GM18507 (cell line): Measurements from ENCODE around the gene MINDY4.

Source experiments
- DNase-seq: peaks from one replicate; pipeline ENCODE4 v3.0.0; 2011; ENCODE audit warnings: low read depth; ENCODE audit not compliant: insufficient read length; ENCODE audit errors: extremely low spot score
- FAIRE-seq: peaks from 2 replicates; lab custom pipeline; 2011; peaks lifted over from hg19 to GRCh38; lab: Jason Lieb, UNC

Gene MINDY4

DNA sequence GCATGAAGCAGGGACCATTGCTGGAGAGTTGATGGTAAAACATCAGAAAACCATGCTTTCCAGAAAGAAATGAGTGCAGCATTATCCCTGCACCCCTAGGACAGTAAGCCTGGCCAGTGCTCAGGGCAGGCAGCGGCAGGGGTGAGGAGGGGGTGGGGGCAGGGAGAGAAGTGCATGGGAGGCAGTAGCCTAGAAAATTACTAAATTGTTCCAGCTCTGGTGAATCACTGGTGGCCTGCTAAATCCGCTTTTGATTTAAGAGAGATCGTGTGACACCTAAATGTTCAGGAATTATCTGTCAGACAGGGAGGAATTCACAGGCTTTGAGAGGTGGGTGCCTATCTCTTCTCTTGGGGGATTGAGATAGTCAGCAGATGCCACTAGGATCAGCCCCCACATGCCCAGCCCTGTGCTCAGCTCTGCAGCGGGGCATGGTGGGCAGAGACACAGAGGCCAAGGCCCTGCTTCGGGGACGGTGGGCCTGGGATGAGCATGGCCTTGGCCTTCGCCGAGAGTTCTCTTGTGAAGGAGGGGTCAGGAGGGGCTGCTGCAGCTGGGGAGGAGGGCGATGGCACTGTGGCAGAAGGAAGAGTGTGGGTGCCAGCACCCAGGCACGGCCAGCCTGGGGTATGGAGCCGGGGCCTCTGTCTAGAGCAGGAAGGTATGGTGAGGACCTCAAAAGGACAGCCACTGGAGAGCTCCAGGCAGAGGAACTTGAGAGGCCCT is 135.5 kb downstream of the MINDY4 start:
- DNase-seq: no peak
- no peak for FAIRE-seq

GRCh38 chr7:30907527-30908267 is 136.5 kb downstream of the MINDY4 start:
- no peak for DNase-seq
- no peak for FAIRE-seq

- no peak for DNase-seq
- FAIRE-seq: no peak
Observed at GRCh38 chr7:30908681-30909080, 137.5 kb downstream of the MINDY4 start.

DNA sequence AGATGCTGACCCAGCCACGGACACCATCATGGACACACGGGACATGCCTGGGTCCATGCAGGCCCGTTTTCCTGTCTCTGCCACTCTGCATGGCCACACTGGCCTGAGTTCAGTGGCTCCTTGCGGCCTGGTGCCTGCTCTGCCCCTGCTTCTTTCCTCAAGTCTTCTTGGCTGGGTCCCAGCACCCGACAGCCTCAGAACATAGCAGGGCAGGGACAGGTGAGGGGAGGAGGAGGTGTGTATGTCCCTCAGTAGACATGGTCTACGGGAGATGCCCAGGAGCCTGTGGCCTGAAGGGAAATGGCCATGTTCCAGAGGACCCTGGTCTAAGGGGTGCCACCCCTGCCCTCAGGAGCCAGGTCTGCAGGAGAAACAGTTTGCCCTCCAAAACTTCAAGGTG is 138.2 kb downstream of the MINDY4 start:
- FAIRE-seq: no peak
- no peak for DNase-seq

- no peak for DNase-seq
- FAIRE-seq: no peak
Observed at GRCh38 chr7:30910411-30911073, 139.3 kb downstream of the MINDY4 start.

- no peak for FAIRE-seq
- DNase-seq: no peak
Observed at GRCh38 chr7:30911133-30911532, 139.9 kb downstream of the MINDY4 start.

GRCh38 chr7:30911561-30911969 is 140.3 kb downstream of the MINDY4 start, which contains the start of gene AQP1:
Gene AQP1 (plus strand): TSS chr7:30911853. CDS start chr7:30911910, 57 bp downstream.
- FAIRE-seq (no peak), DNase-seq (no peak)

GRCh38 chr7:30912021-30912730 is 141.0 kb downstream of the MINDY4 start:
- FAIRE-seq: no peak
- no peak for DNase-seq

DNA sequence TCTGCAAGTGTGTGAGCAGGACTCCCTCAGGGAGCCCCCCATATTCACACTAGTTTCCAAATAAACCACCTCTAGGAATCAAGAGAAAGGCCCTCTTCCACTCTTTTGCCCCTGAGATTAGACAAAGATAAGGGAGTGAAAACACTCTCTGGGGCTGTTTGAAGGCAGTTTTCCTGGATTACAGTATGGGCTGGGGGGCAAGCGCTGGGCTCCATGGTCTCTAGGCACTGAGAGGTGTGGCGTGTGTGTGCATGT is 141.4 kb downstream of the MINDY4 start:
- FAIRE-seq: no peak
- no peak for DNase-seq

DNA sequence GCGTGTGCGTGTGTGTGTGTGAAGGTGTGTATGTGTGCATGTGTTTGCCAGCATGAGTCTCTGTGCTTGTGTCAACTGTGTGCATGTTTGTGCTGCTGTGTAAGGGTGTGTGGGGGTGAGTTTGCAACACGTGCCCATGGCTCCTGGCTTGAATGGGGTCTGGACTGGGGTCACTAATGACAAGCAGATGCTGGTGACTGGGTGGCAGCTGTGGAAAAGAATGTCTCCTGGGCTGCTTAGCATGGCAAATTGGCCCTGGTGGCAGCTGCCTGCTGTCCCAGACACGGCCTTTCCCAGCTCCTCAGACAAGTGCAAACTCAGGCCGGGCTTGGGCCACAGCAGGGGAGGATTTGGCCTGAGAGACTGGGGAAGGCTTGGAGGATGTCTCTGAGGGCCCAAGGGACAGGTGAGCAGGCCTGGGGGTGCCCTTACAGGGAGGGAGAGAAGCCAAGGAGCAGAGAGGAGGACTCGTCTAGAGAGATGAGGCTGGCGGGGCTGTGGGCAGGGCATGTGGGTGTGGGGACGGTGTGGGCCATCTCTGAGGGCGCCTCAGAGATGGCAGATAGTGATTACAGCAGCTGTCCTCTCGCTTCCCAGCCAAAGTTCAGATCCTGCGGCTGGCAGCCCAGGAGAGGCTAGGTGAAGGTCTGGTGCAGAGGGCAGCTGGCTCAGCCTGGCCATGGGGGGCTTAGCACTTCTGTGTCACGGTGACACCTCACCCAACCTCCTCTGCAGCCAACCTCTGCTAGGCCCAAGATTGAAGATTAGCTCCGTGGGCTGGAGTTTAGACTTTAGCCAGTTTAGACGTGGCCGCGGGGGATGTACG is 142.0 kb downstream of the MINDY4 start:
- FAIRE-seq (no peak), DNase-seq (no peak)

DNA sequence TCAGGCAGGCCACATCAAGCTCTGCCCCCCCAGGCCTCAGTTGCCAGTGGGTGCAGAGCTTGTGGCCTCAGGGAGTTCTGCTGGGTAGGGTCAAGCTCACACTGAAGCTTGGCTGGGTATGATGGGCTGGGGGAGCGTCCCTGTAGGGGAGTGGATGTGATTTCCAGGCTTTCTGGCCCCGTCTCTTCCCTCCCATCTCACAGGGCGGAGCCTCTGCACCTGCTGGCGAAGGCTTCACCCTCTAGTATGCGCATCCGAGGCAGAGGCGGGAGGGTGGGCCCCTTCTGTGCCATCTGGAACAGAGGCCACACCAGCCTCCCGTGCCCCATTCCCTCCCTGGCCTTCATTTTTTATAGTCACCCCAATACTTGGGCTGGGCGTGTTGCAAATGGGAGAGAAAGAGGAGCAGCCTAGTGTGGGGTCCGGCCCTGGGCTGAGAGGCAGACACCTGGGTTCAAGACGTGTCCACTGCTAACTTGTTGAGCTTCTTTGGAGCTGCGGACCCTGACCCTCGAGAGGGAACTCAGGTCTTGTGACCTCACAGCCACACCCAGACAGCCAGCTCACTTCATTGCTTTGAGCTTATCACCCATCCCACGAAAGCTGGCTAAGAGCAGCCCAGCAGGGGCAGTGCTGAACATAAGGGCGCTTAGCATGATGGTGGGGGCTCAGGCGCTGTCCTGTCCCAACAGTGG is 142.8 kb downstream of the MINDY4 start:
- FAIRE-seq: no peak
- DNase-seq: no peak

GRCh38 chr7:30914596-30914995 is 143.4 kb downstream of the MINDY4 start:
- no peak for FAIRE-seq
- no peak for DNase-seq

- FAIRE-seq: no peak
- no peak for DNase-seq
Observed at GRCh38 chr7:30915005-30915601, 143.9 kb downstream of the MINDY4 start.

DNA sequence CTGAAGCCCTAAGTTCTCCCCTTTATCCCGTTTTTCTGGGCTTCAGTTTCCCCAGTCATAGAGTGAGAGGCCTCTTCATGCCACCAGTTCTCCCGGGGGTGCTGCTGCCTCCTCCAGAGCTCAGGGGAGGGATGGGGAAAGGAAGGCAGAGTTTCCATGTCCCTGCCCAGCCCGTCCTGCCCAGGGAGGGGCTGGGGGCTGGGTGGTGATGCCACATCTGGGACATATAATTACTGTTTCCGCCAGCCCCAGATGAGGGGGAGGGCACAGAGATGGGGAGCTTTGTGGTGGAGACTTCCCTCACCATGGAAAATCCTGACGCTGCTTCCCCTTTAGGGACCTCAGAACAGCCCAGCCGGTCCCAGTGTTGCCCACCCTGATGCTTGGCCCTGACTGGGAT is 144.5 kb downstream of the MINDY4 start:
- DNase-seq (no peak), FAIRE-seq (no peak)

DNA sequence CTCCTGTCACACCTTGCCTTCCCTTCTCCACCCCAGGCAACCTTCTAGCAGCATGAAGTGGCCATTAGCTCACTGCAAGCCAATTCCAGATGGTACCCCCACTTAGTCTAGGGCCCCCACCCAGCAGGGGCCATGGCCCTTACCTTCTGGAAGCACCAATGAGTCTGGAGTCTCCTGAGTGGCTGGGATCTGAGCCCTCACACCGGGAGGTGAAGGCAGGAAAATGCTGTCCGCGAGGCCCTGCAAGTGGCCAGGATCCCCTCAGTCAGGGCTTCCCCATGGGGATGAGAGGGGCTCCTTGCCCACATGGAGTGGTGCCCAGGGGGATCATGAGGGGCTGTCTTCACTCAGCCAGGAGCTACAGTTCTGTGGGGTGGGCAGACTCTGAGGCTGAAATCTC is 145.0 kb downstream of the MINDY4 start:
- FAIRE-seq (no peak), DNase-seq (no peak)

GRCh38 chr7:30916767-30917166 is 145.6 kb downstream of the MINDY4 start:
- no peak for FAIRE-seq
- DNase-seq: no peak

- FAIRE-seq (no peak), DNase-seq (no peak)
Observed at GRCh38 chr7:30917216-30917893, 146.1 kb downstream of the MINDY4 start.

DNA sequence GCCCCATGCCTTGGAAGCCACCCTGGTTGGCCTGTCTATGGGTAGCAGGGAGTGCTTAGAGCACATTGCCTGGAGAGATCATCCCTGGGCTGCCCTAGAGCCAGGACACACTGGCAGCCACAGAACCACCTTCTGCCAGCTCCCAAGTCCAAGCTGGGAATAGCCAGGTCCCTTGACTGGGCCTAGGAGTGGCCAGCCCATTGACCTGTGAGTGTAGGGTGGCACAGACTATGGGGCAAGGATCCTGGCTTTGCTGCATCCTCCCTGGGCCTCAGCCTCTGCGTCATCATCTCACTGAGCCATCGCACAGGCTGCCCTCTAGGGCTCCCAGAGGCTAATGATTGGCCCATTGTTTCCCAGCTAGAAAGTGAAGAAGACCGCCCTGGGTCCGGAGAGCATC is 147.5 kb downstream of the MINDY4 start:
- no peak for DNase-seq
- no peak for FAIRE-seq
